Measurements from ENCODE around the gene TRIM29. TPM values are rescaled to one million over a fixed set of nuclear protein-coding genes. Genes with fewer than 3 reads are reported as not detected.
A peak's percentile ranks its signal among the peaks of the same experiment; 100 is the strongest.
"Not testable (repeated sequence)": the region's sequence is repeated elsewhere in the genome, so short reads cannot be mapped to it uniquely, and the experiment has no call there.

Gene TRIM29
- total and polyA plus RNA-seq, 10 of the 15 experiments (the other 5 are each of a cell fraction or from before 2014, with no cell fraction given): 0.08 to 0.67 (median 0.26) TPM; not detected in 5

GRCh38 chr11:120143472-120143871, 5.6 kb upstream of the TRIM29 start:
- RAD21 ChIA-PET (ENCODE audit: unreplicated experiment); H3K79me2 ChIP-seq (ENCODE audit: control insufficient read depth, insufficient read depth, low read length); ATAC-seq; intact Hi-C loops (cut with micrococcal nuclease; ENCODE audit: unreplicated experiment); H3K4me3 ChIP-seq; CTCF ChIA-PET; in situ Hi-C loops (cut with MboI); H3K9me3 ChIP-seq (replicated peaks; ENCODE audit: control insufficient read depth, insufficient read depth, low read length); SMC1A ChIA-PET (ENCODE audit: uncharacterized antibody, unreplicated experiment); H3K4me1 ChIP-seq (ENCODE audit: control insufficient read depth, insufficient read depth, low read length); H3K9ac ChIP-seq (ENCODE audit: control insufficient read depth, insufficient read depth, low read length); H2AFZ ChIP-seq (ENCODE audit: control insufficient read depth, low read depth, low read length); DNase-seq (ENCODE audit: low read depth, low spot score); H3K4me2 ChIP-seq (ENCODE audit: control insufficient read depth, insufficient read depth); H3K36me3 ChIP-seq (ENCODE audit: control insufficient read depth in 2 of 2, insufficient read depth in 2 of 2, low read length in 1 of 2); FAIRE-seq; H3K27ac ChIP-seq (ENCODE audit: control insufficient read depth, insufficient read depth); POLR2A ChIA-PET; BruUV-seq (replicated peaks); H4K20me1 ChIP-seq (ENCODE audit: control insufficient read depth, insufficient read depth): not testable (repeated sequence)
- 39% methylated on average over 11 of the region's 11 CpGs for WGBS (ENCODE audit: insufficient coverage, insufficient replicate concordance, low lambda C conversion rate, missing lambda C conversion rate)
- H3K27me3 ChIP-seq (replicated peaks in 1 of 2; ENCODE audit: control insufficient read depth in 2 of 2, insufficient read depth in 2 of 2, low read length in 1 of 2): peaks cover 10 to 14% of the 10 kb centered on the region in 2 experiments

DNA sequence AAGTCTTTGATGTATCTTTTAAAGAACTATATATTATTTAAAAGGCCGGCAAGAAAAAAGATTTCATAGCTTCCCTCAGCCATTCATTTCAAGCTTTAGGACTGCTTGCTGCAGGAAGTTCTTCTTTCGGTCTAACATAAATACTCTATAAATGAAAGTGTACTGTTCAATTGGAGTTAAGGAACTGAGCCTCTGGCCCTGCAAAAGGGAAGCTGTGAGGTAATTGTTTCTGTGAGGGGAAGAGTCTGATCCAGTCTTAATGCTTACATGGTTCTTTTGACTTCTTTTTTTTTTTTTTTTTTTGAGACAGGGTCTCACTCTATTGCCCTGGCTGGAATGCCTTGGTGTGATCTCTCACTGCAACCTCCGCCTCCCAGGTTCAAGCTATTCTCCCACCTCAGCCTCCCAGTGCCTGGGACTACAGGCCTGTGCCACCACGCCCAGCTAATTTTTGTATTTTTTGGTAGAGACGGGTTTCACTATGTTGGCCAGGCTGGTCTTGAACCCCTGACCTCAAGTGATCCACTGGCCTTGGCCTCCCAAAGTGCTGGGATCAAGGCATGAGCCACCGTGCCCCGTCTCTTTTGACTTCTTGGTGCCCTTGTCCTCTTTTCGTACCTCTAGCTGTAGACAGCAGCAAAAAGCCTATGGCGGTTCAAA, 4.7 kb upstream of the TRIM29 start:
- no peaks in the 10 kb centered on the region for H3K79me2 ChIP-seq (ENCODE audit: control insufficient read depth, insufficient read depth, low read length)
- H3K27me3 ChIP-seq (replicated peaks in 1 of 2; ENCODE audit: control insufficient read depth in 2 of 2, insufficient read depth in 2 of 2, low read length in 1 of 2): peaks cover 10 to 14% of the 10 kb centered on the region in 2 experiments
- SMC1A ChIA-PET (ENCODE audit: uncharacterized antibody, unreplicated experiment): interaction anchor here (0.7 kb wide), 1 partner anchor 34 kb away, joined by 3 read pairs; no protein-coding TSS in a partner anchor
- 35% methylated on average over 9 of the region's 9 CpGs for WGBS (ENCODE audit: insufficient coverage, insufficient replicate concordance, low lambda C conversion rate, missing lambda C conversion rate)
- CTCF ChIA-PET: interaction anchor here (0.6 to 1.1 kb wide), 3 partner anchors 26 to 477 kb away, joined by 3 to 4 read pairs (median 3); no protein-coding TSS in a partner anchor
- no peak overlapping the region for H3K27ac ChIP-seq (ENCODE audit: control insufficient read depth, insufficient read depth)
- POLR2A ChIA-PET: no interaction called here
- H3K9me3 ChIP-seq (replicated peaks; ENCODE audit: control insufficient read depth, insufficient read depth, low read length): no peaks in the 10 kb centered on the region
- no peak overlapping the region for H3K9ac ChIP-seq (ENCODE audit: control insufficient read depth, insufficient read depth, low read length)
- FAIRE-seq (peak; percentile 96), DNase-seq (ENCODE audit: low read depth, low spot score) (no peak), ATAC-seq (no peak)
- no TSS peak for BruUV-seq (replicated peaks)
- no peaks in the 10 kb centered on the region for H4K20me1 ChIP-seq (ENCODE audit: control insufficient read depth, insufficient read depth)
- H3K4me1 ChIP-seq (ENCODE audit: control insufficient read depth, insufficient read depth, low read length): no peaks in the 10 kb centered on the region
- H3K4me3 ChIP-seq: no peak overlapping the region
- intact Hi-C loops (cut with micrococcal nuclease; ENCODE audit: unreplicated experiment) (no loop called here), in situ Hi-C loops (cut with MboI) (no loop called here)
- H2AFZ ChIP-seq (ENCODE audit: control insufficient read depth, low read depth, low read length): no peak overlapping the region
- no peaks in the 10 kb centered on the region for H3K36me3 ChIP-seq (ENCODE audit: control insufficient read depth in 2 of 2, insufficient read depth in 2 of 2, low read length in 1 of 2)
- RAD21 ChIA-PET (ENCODE audit: unreplicated experiment): no interaction called here
- no peak for TF ChIP-seq E4F1 (IDR thresholded peaks at IDR 0.05; ENCODE audit: borderline replicate concordance, partially characterized antibody)
- no peak overlapping the region for H3K4me2 ChIP-seq (ENCODE audit: control insufficient read depth, insufficient read depth)
